Suppressor macrophage treated with lipopolysaccharide for 1 hour (primary cell): Measurements from ENCODE around the gene GOLM1.
A peak's percentile ranks its signal among the peaks of the same experiment; 100 is the strongest.
"Not testable (repeated sequence)": the region's sequence is repeated elsewhere in the genome, so short reads cannot be mapped to it uniquely, and the experiment has no call there.

Experiments
- DNase-seq, 3 donors: peaks; one replicate each; pipeline ENCODE4 v3.0.0-alpha.2; 2020 to 2022

Gene GOLM1

DNA sequence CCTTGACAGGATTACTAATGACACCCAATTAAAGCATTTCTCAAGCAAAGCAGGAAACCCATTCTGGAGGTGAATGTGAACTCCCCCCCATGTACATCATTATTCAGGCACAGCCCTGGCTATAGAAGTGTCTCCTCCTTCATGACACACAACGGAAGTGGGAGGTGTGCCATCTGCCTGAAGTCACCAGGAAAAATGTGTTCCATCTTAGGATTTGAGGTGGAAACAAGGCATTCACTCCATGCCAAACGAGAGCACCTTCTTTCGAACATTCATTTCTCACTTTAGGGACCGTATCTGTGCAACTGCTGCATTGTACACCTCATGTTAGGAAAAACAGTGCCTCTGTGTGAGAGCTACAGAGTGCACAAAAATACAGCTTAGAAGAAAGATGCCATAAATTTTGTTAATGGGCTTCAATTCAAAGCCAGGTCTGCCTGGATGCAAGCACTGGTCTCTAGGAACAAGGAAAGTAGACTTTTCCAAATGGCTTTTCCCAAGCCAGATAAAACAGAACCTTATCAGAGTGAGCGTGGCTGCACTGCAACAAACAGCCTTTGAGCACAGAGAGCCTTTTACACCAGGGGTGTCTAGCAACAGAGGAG is 19.4 kb downstream of the GOLM1 start:
- DNase-seq = no peak

DNA sequence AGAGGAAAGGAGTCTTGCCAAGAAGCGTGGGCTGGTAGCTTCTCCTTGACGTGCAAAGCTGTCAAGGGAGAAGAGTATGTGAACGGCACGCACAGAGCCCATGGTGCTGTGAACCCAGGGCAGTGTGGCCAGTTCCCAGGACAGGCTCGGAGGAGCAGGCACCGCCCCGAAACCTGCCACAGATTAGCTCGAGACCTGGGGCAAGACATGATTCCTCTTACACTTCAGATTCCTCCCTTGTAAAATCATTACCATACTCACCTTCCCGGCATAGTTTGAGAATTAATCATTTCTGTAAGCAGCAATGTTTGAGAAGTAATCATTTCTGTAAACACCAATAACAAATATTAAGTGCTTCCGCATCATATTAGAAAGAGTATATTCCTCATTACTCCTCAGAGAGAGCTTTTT is 19.9 kb downstream of the GOLM1 start:
- no peak for DNase-seq

DNA sequence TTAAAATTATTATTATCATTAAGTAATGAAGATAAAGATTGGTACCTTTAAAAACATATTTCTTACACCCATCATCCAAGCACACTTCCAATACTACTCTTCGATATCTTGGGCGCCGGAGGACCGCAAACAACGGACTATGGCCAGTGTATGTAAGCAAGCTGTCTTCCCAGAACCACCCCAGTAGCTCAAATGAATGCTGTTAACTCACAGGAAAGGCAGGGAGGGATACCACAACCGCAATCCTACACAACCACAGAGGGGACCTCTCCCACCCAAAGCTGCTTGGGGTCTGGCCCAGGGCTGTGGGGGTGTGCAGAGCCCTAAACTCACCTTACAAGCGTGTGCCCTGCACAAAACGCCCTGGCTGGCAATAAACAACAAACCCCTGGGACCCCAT is 20.6 kb downstream of the GOLM1 start:
- no peak for DNase-seq

DNA sequence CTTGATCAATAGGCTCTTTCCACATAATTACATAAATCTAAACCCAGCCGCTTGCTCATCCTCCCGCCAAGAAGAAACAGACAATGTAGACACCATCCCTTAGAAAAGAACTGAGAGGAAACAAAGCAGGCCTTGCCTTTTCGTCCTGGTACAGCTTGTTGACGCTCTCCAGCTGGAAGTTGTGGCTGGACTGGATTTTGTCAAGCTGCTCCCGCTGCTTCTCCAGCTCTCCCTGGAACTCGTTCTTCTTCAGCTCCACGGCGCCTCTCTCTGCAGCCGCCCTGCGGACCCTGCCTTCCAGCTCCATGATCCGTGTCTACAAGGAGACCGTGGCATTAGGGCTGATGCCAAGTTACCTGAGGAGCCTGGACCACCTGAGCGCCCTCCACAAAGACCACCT is 22.1 kb downstream of the GOLM1 start:
- no peak for DNase-seq

DNA sequence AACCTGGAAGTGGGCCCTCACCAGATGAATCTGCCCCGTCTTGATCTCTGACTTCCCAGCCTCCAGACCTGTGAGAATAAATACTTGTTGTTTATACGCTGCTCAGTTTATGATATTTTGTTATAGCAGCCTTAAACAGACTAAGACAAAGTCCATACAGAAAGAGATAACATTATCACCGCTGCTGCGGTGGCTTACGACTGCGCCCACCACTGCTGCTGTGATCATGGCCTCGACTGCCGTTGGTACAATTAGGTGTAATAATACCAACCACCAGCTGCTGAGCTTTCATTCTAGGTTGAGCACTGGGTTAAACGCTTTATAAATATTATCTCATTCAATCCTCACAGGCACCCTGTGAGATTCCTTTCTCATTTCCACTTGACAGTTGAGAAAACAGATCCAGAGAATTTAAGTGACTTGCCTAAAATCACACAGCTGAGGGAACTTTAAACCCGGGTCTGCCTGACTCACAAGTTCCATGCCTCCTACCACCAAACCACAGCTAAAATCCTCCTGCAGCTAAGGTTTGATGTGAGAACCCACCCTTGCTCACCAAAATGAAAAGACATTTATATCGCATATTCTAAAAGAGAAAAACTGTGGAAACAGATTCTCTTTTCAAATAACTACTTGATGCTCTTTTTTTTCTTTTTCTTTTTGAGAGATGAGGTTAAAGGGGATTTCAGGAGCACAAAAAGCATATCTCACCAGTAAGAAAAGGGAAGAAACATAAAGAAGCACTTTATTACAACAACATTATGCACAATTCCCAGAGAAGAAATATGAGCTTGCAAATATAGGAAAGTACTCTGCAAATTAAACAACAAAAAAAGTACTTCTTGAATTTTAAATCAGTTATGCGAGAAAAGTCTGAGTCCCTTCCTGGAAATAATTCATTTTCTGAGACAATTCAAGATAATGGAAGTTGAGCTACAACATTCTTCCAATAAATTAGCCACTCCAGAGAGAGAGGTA is 23.9 kb downstream of the GOLM1 start:
- DNase-seq = peak; percentile 17 to 33 (median 19)

DNA sequence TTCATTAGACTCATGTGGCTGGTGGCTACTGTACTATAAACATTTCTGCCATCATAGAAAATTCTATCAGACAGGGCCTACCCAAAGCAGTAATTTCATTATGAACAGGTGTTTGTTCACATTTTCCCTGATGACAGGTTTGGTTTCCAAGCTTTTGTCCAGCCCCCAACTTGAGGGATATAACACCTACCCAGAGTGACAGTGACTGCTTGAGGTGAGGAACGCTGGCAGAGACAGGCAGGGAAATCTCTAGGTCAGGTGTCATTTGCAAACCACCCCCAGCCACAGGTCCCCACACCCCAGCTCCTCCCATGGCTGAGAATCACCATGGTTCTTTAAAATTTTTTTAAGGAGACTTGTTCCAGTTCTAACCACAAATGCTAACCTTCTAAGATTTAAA is 25.5 kb downstream of the GOLM1 start:
- no peak for DNase-seq

DNA sequence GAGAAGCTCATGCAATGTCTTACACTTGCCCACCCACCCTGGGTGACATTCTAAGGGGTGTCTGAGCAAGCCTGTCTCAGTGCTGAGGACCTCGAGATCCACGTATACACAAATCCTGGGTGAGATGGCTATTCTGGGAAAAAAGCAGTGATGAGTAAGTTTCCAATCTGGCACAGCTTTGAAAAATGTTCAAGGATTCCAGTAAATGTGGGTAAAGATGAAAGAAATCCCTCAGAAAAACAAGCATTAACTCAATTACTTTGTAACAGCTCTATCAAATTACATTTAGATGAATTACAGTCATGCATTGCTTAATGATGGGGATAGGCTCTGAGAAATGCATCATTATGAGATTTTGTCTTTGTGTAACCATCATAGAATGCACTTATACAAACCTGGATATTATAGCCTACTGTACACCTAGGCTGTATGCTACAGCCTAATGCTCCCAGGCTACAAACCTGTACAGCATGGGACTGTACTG is 26.9 kb downstream of the GOLM1 start:
- DNase-seq = no peak

DNA sequence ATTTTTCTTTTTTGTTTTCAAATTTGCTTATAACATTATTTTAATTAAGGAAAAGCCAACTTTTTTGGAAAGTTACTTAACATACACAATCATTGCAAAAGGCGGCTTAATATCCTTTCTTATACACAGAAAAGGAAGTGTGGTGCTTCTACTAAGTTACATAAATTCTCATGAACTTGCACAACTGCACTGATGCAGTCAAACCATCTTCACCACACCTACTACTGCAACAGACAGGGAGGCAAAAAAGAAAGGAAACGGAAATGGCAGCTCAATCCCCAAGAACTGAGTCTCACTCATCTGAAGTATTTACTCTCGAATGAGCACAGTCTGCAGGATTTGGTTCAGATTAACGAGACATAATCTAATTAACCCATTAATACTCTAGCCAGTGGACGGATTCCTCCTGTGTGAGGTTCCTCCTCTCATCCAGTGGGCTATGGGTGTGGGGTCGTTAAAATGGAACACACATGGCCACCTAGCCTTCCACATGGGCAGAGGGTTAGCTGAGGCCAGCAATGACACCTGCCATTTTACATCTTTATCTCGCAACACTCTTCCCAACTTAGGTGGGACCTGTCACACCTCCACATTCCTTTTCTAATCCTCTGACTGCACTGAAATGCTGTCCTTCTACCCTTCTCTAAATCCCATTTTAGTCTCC is 30.0 kb downstream of the GOLM1 start:
- DNase-seq = peak; percentile 68 to 87 (median 79)

DNA sequence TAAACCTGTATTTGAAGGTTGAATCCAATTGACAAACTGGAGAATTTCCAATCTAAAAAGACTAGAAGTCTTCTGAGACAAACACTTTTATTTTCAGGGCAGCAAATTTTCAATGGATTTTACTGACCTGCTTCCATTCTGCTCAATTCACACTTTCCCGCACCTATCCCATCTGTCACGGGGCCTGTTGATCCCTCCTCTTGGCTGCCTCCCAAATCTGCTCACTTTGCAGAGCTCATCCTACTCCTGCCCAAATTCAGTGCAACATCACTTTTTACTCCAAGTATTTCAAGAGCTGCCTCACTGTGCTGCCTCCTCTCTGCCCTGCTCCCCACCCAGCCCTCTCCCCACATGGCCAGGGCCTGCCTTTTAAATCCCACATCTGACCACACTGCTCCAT is 35.1 kb downstream of the GOLM1 start:
- no peak for DNase-seq

DNA sequence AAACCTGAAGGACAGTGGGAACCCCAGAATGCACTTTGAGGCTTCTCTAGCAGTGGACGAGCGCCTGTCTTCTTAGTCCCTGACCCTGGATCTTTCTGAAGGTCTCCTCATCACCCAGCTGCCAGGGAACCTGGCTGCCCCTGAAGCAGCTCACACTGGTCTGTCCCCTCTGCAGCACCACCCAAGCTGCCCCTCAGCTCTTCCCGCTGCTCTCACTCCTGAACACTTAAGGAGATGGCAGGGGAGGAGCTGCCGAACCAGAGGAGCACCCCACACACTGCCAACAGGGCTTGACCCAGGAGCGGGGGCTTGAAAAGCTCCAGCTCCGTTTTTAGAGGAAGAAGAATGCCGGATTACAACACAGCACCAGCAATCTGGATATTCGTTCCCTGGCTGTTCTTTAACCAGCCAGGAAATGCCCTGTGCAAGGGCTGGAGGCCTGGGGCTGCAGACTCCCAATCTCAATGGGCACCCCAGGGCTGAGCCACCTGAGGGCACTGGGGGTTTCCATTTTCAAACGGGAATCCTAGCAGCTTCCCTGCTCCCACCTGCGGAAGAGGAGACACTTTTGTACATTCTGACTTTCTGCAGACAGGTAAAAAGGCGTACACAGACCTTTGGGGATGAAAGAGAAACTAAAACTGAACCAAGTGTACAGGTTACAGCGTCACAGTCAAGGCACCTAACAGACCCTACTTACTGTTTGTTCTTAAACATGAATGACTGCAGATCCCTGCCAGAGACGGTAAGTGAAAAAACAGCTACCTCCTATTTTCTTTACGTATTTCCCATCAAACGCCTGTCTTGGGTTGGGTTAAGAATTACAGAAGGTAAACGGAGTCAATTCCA is 36.3 kb downstream of the GOLM1 start:
- peak; percentile 23 to 28 (median 26) for DNase-seq

DNA sequence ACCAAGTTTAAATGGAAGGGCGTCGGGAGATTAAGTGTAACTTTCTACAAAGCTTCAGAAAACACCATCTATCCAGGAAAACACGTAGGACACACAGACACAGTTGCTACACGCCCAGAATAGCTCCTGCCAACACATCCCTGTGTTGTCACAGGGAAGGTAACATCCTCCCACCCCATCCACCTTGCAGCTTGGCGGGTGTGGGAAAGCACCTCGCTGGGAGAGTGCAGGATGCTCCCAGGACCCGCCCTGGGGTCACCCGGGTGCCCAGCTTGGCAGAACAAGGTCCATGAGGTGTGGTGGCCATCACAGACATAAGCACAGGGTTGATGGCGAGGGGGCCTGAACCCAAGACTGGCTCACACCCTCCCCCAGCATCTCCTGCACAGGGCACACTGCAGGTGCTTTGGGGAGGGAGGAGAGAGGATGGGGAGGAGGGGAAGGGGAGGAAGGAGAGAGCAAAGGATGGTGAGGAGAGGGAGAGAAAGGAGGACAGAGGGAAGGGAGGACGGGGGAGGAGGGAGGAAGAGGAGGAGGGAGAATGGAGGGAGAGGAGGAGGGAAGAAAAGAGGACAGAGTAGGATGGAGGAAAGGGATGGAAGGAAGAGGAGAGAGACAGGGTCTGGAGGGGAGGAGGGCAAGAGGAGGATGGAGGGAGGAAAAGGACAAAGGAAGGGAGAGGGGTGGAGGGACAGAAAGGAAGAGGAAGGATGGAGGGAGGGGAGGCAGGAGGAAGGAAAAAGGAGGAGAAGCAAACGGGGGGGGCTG is 37.2 kb downstream of the GOLM1 start:
- DNase-seq = no peak

DNA sequence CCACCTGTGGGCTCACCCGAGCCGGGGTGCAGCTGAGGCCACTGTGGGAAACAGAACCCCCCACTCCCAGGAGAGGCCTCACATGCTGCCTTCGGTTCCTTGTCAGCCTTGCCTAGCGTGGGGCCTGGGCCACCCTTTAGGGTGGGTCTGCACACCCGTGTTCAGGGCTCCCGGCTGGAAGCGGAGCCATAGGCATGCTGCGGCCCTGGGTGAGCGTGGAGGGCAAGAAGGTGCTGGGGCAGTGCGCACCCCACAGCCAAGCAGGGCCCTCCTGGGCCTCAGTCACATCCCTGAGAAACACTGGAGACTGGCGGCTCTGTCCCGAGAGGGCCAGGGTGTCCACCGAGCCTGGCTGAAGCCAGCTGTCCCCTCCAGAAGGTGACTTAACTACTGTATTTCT is 41.9 kb downstream of the GOLM1 start:
- no peak for DNase-seq

DNA sequence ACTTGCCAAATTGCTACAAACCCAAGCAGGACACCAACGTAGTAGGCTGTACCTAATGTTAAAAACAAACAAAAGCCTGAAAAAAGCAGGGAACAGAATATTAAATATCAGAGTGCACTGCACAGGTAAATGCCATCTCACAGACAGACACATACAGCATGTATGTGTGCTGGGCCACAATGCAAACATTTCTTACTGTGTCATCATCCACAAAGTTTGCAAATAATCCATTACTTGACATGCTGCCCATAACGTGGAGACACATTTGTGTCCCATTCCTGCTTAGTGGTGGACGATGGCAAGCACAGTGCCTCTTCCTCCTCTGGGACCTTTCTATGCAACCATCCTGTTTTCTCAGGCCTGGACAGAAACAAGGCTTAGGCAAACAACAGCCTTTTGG is 44.7 kb downstream of the GOLM1 start:
- no peak for DNase-seq

DNA sequence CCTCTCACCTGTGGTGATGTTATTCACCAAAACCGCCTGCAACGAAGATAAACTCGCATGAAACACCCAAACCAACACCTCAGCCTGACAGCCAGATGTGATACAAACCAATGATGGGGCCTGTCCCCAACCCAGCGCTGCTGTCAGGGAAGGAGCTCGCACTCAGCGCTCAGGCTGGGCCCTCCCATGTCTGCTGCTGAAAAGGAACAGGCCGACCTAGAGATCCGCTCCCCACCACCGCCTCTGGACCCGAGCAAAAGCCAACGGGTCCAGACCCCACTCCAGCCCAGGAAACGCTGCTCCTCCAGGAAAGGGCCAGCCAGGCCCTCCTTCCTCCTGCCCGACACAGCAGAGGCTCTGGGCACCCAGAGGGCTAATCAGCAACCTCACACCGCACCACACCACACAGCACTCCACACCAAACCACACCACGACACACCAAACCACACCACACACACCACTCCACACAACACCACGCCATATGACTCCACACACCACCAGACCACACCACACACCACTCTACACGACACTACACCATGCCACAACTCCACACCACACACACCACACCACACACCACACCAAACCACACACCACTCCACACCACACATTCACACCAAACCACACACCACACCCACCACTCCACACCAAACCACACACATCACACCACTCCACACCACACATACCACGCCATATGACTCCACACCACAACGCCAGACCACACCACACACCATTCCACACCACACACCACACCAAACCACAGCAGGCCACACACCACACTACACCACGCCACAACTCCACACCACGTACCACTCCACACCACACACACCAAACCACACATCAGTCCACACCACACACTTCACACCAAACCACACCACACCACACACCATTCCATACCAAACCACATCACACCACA is 46.5 kb downstream of the GOLM1 start:
- no peak for DNase-seq

DNA sequence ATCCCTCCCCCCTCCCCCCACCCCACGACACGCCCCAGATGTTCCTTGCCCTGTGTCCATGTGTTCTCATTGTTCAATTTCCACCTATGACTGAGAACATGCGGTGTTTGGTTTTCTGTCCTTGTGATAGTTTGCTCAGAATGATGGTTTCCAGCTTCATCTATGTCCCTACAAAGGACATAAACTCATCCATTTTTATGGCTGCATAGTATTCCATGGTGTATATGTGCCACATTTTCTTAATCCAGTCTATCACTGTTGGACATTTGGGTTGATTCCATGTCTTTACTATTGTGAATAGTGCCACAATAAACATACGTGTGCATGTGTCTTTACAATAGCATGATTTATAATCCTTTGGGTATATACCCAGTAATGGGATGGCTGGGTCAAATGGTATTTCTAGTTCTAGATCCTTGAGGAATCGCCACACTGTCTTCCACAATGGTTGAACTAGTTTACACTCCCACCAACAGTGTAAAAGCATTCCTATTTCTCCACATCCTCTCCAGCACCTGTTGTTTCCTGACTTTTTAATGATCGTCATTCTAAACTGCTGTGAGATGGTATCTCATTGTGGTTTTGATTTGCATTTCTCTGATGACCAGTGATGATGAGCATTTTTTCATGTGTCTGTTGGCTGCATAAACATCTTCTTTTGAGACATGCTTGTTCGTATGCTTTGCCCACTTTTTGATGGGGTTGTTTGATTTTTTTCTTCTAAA is 51.2 kb downstream of the GOLM1 start:
- not testable (repeated sequence) for DNase-seq

DNA sequence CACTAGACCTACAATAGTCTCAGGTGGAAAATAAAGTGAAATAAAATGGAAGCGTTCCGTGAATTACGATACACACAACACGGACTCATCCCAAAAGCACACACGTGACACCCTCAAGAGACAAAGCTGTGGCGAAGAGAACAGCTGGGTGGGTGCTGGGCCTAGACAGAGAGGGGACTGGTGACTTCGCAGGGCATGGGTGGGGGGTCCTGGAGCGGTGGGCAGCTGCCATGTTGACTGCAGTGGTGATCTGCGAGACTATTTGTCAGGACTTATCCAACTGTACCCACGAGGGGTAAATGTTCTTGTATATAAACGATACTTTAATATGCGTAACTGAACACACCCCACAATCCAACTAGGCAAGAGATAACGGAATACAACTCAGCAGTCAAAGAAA is 52.0 kb downstream of the GOLM1 start:
- DNase-seq = no peak

DNA sequence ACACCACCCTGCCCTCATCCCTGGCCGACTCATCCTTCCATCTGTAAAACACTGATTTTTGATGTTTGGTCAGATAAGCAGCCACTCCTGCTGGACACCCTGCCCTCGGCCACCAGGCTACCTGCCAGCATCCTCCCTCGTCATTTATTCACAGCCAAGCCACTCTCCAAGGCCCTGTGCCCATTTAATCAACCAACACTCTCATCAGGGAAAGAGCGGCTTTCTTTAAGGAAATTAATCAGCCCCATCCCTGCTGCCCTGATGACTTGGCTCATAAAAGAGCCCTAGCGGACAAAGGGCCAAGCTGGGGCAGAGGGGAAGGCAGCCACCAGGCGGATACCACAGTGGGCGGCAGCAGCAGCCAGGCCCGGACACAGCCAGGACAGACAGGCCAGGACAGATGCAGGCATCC is 52.4 kb downstream of the GOLM1 start:
- no peak for DNase-seq

DNA sequence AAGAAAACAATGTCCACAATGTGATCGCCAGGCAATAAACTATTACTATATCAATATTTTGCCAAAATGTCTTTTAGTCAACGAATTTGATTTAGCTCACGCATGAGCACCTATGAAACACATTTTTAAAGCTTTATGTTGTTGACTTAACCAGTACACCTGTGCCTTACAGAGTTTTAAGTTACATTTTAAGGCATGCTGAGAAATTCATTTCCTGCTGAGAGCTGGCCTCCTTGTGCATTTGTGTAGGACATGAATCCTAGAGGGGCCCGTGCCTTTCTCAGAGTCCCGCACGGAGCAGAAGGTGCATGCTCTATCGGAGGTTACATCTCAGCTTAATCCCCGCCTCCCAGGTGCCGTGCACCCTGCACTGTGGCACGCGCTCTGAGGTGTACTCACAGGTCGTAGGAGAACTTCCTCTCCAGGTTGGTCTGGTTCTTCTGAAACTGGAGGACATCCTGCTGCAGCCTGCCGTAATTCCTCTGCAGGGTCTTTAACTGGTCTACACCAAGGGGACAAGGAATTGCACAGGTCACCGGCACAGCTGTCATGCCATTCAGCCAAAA is 53.2 kb downstream of the GOLM1 start:
- no peak for DNase-seq

DNA sequence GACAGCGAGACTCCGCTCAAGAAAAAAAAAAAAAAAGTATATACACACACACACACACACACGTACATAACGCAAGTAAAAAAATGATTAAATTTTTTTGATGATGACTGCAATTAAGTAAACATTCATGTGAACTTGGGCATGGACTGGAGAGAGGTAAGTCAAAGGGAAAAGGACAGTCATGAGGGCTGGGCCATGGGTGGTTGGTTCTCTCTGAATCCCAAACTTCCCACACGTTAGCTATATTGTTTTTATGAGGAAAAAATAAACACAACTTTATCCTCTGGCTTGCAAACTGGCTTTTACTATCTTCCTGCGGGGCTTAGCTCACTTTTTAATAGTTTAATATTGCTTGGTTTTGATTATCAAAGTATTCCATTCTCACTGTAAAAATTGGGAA is 53.7 kb downstream of the GOLM1 start:
- DNase-seq = no peak

DNA sequence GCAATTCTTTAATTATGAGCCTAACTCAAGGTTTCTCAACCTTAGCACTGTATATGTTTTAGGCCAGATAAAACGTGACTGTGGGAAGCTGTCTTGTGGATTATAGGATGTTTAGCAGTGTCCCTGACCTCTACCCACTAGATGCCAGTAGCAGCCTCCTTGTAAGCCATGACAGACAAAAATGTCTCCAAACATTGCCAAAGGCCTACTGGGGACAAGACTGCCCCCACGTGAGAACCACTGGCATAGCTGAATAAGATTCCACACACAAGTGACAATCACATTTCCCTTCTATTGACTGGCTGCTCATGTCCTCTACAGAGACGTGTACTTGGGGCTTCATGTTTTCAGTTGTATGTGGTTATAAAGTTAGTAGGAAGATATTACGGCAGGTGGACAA is 55.4 kb downstream of the GOLM1 start:
- DNase-seq = no peak
